Adrenal gland (tissue), 12 donors: ENCODE results near the gene LANCL2. TPM values are rescaled to one million over a fixed set of nuclear protein-coding genes. Genes with fewer than 3 reads are reported as not detected.

Source experiments
- DNase-seq, 7 donors: peaks; one replicate each; pipeline ENCODE4 v3.0.0-alpha.2; 2019 to 2020
- H3K27ac ChIP-seq, 5 donors: fragments of 200-600 bp; sonication (generic) in 4 of 5; 1 replicate in 3 of 5; 2 replicates in 2 of 5; pipeline versions ENCODE4 v1.5.1 to v1.8.0; 2016 to 2020; ENCODE audit warnings: mild to moderate bottlenecking in 1 of 5
- H3K27me3 ChIP-seq: fragments of 200-600 bp; 2 replicates; pipeline ENCODE4 v1.8.0; 2021
- H3K36me3 ChIP-seq, 2 donors: fragments of 200-600 bp; replicated peaks in 1 of 2; 1 replicate in 1 of 2; 2 replicates in 1 of 2; pipeline versions ENCODE4 v1.5.1 to v1.8.0; 2018 to 2022
- H3K4me1 ChIP-seq, 2 donors: fragments of 200-600 bp; replicated peaks in 1 of 2; 1 replicate in 1 of 2; 2 replicates in 1 of 2; pipeline versions ENCODE4 v1.5.1 to v1.8.0; 2018 to 2021
- H3K4me3 ChIP-seq, 4 donors: fragments of 200-600 bp; sonication (generic) in 3 of 4; one replicate each; pipeline ENCODE4 v1.5.1; 2016 to 2018
- H3K9me3 ChIP-seq, 3 donors: fragments of 200-600 bp; sonication (generic) in 1 of 3; replicated peaks in 1 of 3; 1 replicate in 2 of 3; 2 replicates in 1 of 3; pipeline versions ENCODE4 v1.5.1 to v1.8.0; 2016 to 2021
- POLR2A ChIP-seq, 2 donors: fragments of 450-650 bp; IDR thresholded peaks; one replicate each; pipeline ENCODE4 v1.6.1; 2017; ENCODE audit warnings: antibody characterized with exemption in 2 of 2, mild to moderate bottlenecking in 2 of 2, moderate library complexity in 1 of 2
- WGBS, 4 donors: extraction: QIAGEN DNeasy Blood & Tissue Kit in 2 of 4; methylation state at CpG; one replicate each; pipeline versions ENCODE4 v1.1.5 to v1.1.7; 2013 to 2017; 5-methylcytosine and 5-hydroxymethylcytosine counted together
- intact Hi-C, 2 donors: fragments of 100-400 bp; cut with DNase I; formaldehyde crosslinking; loops; one replicate each; pipeline versions ENCODE4 v1.14.1 to v1.15.0; 2022 to 2023
- polyA plus RNA-seq, 3 donors: library from polyadenylated mRNA; stranded (reverse); fragments of 200-250 nt in 2 of 3; fragments of 350-450 nt in 1 of 3; fragmentation: Illumina TruSeq in 1 of 3; extraction: RNeasy Lipid Tissue Mini Kit (QIAGEN cat#74804) in 1 of 3; gene quantifications; one replicate each; pipeline ENCODE4 v1.2.3, GENCODE V29; 2013 to 2014
- total RNA-seq, 9 donors: library from RNA; depleted of rRNA in 4 of 9; stranded (reverse); fragments of >200 nt in 4 of 9; fragments of 120-200 nt in 1 of 9; fragmentation: NEBNext Ultra II Directional in 1 of 9; extraction: Animal tissue kit (Norgen Biotek cat#: 25700) in 1 of 9; gene quantifications; one replicate each; pipeline versions ENCODE4 v1.1.0 to v1.2.4, GENCODE V29; 2013 to 2023
- TF ChIP-seq, protein P1 (sequence below), 6 experiments: fragments of 450-650 bp in 4 of 6; fragments of 200-600 bp in 2 of 6; sonication (generic) in 1 of 6; IDR thresholded peaks; 1 replicate in 5 of 6; 2 replicates in 1 of 6; pipeline versions ENCODE4 v1.5.1 to v1.8.0; 2016 to 2021; ENCODE audit warnings: antibody characterized with exemption in 6 of 6, mild to moderate bottlenecking in 2 of 6, moderate library complexity in 1 of 6
- donor health status: healthy with polysubstance abuse.
- donor health status: Bipolar disorder and iron deficiency.
- donor health status: DM: yes; HTN: yes; CAD: no.
- donor health status: DM: no; HTN: no; CAD: no.
- donor health status: DM: no; HTN: no; CAD: no.
- donor health status: DM: yes; HTN: yes; CAD: no.

The LANCL2 gene
- total and polyA plus RNA-seq, 12 donors = 10.5 to 28.1 (median 18.1) TPM

DNA sequence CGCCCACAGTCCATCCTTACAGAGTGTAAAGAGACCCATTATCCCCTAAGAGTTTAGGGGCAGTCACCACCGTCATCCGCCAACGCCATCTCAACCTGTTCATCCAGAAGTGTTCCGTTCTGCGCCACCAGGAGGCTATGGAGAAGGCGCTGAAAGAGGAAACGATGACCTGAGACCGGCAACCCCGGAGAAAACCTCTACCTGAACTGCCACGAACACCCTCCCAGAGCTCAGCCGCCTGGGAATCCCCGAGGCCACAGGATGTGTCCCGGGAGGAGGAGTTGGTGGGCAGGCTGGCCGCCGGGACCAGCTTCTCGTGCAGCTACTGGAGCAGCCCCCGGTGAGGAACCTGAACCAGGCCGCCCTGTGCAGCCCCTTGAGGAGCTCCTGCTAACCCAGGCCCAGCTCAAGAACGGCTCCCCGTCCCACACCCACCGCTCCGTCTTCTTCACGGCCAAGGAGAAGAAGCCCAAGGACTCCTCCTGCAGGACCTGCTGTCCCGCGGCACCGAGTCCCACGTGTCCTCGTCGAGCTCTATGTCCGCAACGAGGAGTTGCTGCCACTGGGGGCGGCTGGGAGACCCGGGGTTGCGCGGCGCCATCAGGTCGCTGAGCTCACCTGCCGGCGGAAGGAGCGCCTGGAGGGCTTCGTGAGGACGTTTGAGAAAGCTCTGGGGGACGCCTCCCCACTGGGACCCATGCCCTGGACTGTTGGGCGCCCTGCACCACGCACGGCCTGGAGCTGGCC is 21.1 kb upstream of the LANCL2 start:
- H3K36me3 ChIP-seq = no peaks in the 10 kb centered on the region
- H3K4me1 ChIP-seq = peaks cover 2 to 4% of the 10 kb centered on the region in 2 donors
- TF ChIP-seq POLR2A (IDR thresholded peaks at IDR 0.05) = no peak
- TF ChIP-seq, protein P1, sequence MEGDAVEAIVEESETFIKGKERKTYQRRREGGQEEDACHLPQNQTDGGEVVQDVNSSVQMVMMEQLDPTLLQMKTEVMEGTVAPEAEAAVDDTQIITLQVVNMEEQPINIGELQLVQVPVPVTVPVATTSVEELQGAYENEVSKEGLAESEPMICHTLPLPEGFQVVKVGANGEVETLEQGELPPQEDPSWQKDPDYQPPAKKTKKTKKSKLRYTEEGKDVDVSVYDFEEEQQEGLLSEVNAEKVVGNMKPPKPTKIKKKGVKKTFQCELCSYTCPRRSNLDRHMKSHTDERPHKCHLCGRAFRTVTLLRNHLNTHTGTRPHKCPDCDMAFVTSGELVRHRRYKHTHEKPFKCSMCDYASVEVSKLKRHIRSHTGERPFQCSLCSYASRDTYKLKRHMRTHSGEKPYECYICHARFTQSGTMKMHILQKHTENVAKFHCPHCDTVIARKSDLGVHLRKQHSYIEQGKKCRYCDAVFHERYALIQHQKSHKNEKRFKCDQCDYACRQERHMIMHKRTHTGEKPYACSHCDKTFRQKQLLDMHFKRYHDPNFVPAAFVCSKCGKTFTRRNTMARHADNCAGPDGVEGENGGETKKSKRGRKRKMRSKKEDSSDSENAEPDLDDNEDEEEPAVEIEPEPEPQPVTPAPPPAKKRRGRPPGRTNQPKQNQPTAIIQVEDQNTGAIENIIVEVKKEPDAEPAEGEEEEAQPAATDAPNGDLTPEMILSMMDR (IDR thresholded peaks at IDR 0.05) = no peak
- intact Hi-C loops = no loop called here
- H3K4me3 ChIP-seq = no peak overlapping the region
- H3K27ac ChIP-seq = no peak overlapping the region
- 88 to 92% (median 91%) methylated on average over 29 to 47 of the region's 47 CpGs for WGBS, 4 donors
- H3K9me3 ChIP-seq = no peaks in the 10 kb centered on the region
- peak in 1 of 7 donors; percentile 27 for DNase-seq
- no peaks in the 10 kb centered on the region for H3K27me3 ChIP-seq

DNA sequence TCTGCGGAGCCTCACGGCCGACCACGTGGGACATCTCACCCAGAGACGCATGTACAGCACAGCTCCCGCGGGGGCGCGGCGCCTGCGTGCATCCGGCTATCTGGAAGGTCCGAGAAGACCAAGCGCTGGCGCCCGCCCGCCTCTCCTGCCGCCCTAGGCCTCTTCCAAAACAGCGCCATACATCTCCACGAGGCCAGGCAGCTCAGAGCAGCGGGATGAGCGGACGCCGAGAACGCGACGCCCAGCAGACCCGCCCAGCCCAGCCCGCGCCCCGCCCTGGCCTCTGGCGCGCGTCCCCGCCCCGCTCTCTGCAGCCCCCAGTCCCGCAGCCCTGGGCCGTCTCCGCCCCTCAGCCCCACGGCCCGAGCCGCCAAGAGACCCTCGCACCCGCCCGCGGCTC is 20.3 kb upstream of the LANCL2 start:
- H3K4me3 ChIP-seq = no peak overlapping the region
- TF ChIP-seq, protein P1 (IDR thresholded peaks at IDR 0.05) = no peak
- no peak for TF ChIP-seq POLR2A (IDR thresholded peaks at IDR 0.05)
- peaks cover 3 to 4% of the 10 kb centered on the region in 2 donors for H3K4me1 ChIP-seq
- H3K9me3 ChIP-seq = no peaks in the 10 kb centered on the region
- intact Hi-C loops = no loop called here
- WGBS, 4 donors = 41 to 66% (median 55%) methylated on average over 30 to 46 of the region's 46 CpGs
- H3K36me3 ChIP-seq = no peaks in the 10 kb centered on the region
- DNase-seq = no peak
- no peak overlapping the region for H3K27ac ChIP-seq
- H3K27me3 ChIP-seq = no peaks in the 10 kb centered on the region

DNA sequence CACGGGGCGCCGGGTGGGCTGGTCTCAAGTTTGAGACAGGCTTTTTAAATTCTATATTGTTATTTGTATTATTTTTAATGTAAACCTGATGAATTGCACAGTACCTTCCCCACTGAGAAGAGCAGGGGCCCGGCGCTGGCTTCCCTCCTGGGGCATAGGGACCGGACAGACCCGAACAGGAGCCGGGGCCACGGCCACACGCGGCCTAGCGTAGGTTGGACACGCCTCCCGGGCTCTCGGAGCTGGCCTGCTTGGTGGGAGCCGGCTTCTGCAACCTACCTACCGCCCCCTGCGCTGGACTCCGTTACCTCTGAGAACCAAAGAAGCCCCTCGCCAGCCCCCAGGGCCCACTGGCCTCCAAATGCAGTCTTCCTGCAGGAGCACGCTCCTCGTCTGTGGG is 19.8 kb upstream of the LANCL2 start:
- no peaks in the 10 kb centered on the region for H3K36me3 ChIP-seq
- H3K4me1 ChIP-seq = peaks cover 3 to 4% of the 10 kb centered on the region in 2 donors
- H3K27me3 ChIP-seq = no peaks in the 10 kb centered on the region
- H3K9me3 ChIP-seq = no peaks in the 10 kb centered on the region
- WGBS, 4 donors = 79 to 86% (median 82%) methylated on average over 8 to 22 of the region's 22 CpGs
- TF ChIP-seq, protein P1 (IDR thresholded peaks at IDR 0.05) = no peak
- TF ChIP-seq POLR2A (IDR thresholded peaks at IDR 0.05) = no peak
- intact Hi-C loops = no loop called here
- no peak overlapping the region for H3K27ac ChIP-seq
- H3K4me3 ChIP-seq = no peak overlapping the region
- no peak for DNase-seq

DNA sequence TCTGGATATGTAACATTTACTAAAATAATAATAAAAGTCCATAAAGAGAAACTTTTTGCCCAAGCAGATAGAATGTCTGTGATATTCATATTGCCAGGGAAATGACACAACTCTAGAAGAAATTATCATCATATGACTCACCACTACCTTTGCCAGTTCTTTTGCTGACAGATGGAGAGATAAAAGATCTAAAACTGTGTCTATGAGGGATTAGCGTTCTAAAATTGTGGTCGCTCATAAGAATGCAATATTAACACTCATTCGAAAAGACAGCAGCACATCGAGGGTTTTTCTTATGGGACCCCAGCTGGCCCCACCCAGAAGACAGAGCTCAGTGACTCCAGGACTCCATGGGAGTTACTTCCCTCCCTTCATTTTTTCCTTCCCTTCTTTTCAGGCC is 16.6 kb upstream of the LANCL2 start:
- Histone ChIP-seq H3K36me3 (no peaks in the 10 kb centered on the region), H3K9me3 (no peaks in the 10 kb centered on the region), H3K27ac (peak overlapping the region in 2 of 5 donors; percentile 13 to 37), H3K4me1 (peaks cover 3 to 4% of the 10 kb centered on the region in 2 donors), H3K4me3 (no peak overlapping the region), H3K27me3 (no peaks in the 10 kb centered on the region)
- TF ChIP-seq POLR2A (IDR thresholded peaks at IDR 0.05) = no peak
- TF ChIP-seq, protein P1 (IDR thresholded peaks at IDR 0.05) = no peak
- intact Hi-C loops = no loop called here
- WGBS, 4 donors = 26 to 38% (median 34%) methylated on average over 4 of the region's 4 CpGs
- no peak for DNase-seq
